ENCODE measurements around the gene FUCA2.
A peak's percentile ranks its signal among the peaks of the same experiment; 100 is the strongest.

Gene FUCA2

GRCh38 chr6:143528164-143528811, 16.8 kb upstream of the FUCA2 start:
- Histone ChIP-seq H3K4me3 (no peak overlapping the region), H3K27me3 (no peaks in the 10 kb centered on the region), H3K4me1 (peaks cover 6 to 36% (median 29%) of the 10 kb centered on the region in 10 experiments; a peak in 19 of 20 replicates), H3K36me3 (no peaks in the 10 kb centered on the region; a peak in 1 of 22 replicates), H3K9me3 (replicated peaks in 1 of 11) (peaks cover 0 to 15% (median 0%) of the 10 kb centered on the region in 11 experiments; a peak in 10 of 22 replicates), H3K27ac (peak overlapping the region in 8 of 11 experiments; percentile 20 to 56 (median 38); a peak in 13 of 22 replicates), H4K20me1 (no peaks in the 10 kb centered on the region), H3K4me2 (peak overlapping the region in 10 of 11 experiments; percentile 2 to 51 (median 18); a peak in 15 of 22 replicates), H3K9ac (peak overlapping the region in 2 of 11 experiments; percentile 3 to 14; a peak in 3 of 22 replicates)
- TF ChIP-seq Cebpa-rat (IDR thresholded peaks at IDR 0.05) = no peak

GRCh38 chr6:143527677-143528076, 16.2 kb upstream of the FUCA2 start:
- Histone ChIP-seq H3K9me3 (replicated peaks in 1 of 11) (peaks cover 0 to 17% (median 0%) of the 10 kb centered on the region in 11 experiments; a peak in 10 of 22 replicates), H3K4me3 (no peak overlapping the region), H3K9ac (no peak overlapping the region), H3K27ac (peak overlapping the region in 4 of 11 experiments; percentile 27 to 56 (median 36); a peak in 5 of 22 replicates), H3K4me2 (peak overlapping the region in 3 of 11 experiments; percentile 17 to 47 (median 30); a peak in 5 of 22 replicates), H3K36me3 (no peaks in the 10 kb centered on the region; a peak in 1 of 22 replicates), H3K27me3 (no peaks in the 10 kb centered on the region), H4K20me1 (no peaks in the 10 kb centered on the region), H3K4me1 (peaks cover 6 to 36% (median 29%) of the 10 kb centered on the region in 10 experiments; a peak in 19 of 20 replicates)
- no peak for TF ChIP-seq Cebpa-rat (IDR thresholded peaks at IDR 0.05)

GRCh38 chr6:143525356-143525755, 13.8 kb upstream of the FUCA2 start:
- Histone ChIP-seq H3K4me1 (peaks cover 6 to 36% (median 29%) of the 10 kb centered on the region in 10 experiments; a peak in 19 of 20 replicates), H3K9ac (no peak overlapping the region), H4K20me1 (no peaks in the 10 kb centered on the region), H3K27me3 (no peaks in the 10 kb centered on the region), H3K36me3 (no peaks in the 10 kb centered on the region; a peak in 1 of 22 replicates), H3K4me2 (peak overlapping the region in 8 of 11 experiments; percentile 8 to 59 (median 42); a peak in 15 of 22 replicates), H3K27ac (peak overlapping the region in 4 of 11 experiments; percentile 2 to 24 (median 12); a peak in 5 of 22 replicates), H3K9me3 (replicated peaks in 1 of 11) (peaks cover 0 to 17% (median 0%) of the 10 kb centered on the region in 11 experiments; a peak in 10 of 22 replicates), H3K4me3 (no peak overlapping the region)
- peak in 2 of 11 experiments; percentile 19; a peak in 2 of 22 replicates for TF ChIP-seq Cebpa-rat (IDR thresholded peaks at IDR 0.05)

GRCh38 chr6:143522039-143522600, 10.6 kb upstream of the FUCA2 start:
- no peak overlapping the region for H3K27ac ChIP-seq
- no peaks in the 10 kb centered on the region; a peak in 1 of 22 replicates for H3K36me3 ChIP-seq
- no peaks in the 10 kb centered on the region for H4K20me1 ChIP-seq
- no peak overlapping the region for H3K4me2 ChIP-seq
- H3K9me3 ChIP-seq (replicated peaks in 1 of 11) = peaks cover 0 to 17% (median 0%) of the 10 kb centered on the region in 11 experiments; a peak in 10 of 22 replicates
- no peak overlapping the region for H3K4me3 ChIP-seq
- peaks cover 0 to 22% (median 15%) of the 10 kb centered on the region in 10 experiments; a peak in 12 of 20 replicates for H3K4me1 ChIP-seq
- no peaks in the 10 kb centered on the region for H3K27me3 ChIP-seq
- H3K9ac ChIP-seq = no peak overlapping the region
- no peak for TF ChIP-seq Cebpa-rat (IDR thresholded peaks at IDR 0.05)

GRCh38 chr6:143517447-143517773, 5.9 kb upstream of the FUCA2 start:
- no peak for TF ChIP-seq Cebpa-rat (IDR thresholded peaks at IDR 0.05)
- H3K36me3 ChIP-seq = no peaks in the 10 kb centered on the region
- peaks cover 0 to under 1% (median 0%) of the 10 kb centered on the region in 11 experiments; a peak in 2 of 22 replicates for H3K9me3 ChIP-seq (replicated peaks in 1 of 11)
- no peak overlapping the region for H3K9ac ChIP-seq
- no peak overlapping the region for H3K4me3 ChIP-seq
- no peak overlapping the region for H3K27ac ChIP-seq
- peak overlapping the region in 3 of 11 experiments; percentile 16 to 30 (median 25); a peak in 3 of 22 replicates for H3K4me2 ChIP-seq
- H3K27me3 ChIP-seq = no peaks in the 10 kb centered on the region
- H3K4me1 ChIP-seq = peaks cover 0 to 13% (median 4%) of the 10 kb centered on the region in 10 experiments; a peak in 11 of 20 replicates
- H4K20me1 ChIP-seq = no peaks in the 10 kb centered on the region

GRCh38 chr6:143516690-143517446, 5.3 kb upstream of the FUCA2 start:
- Histone ChIP-seq H3K9ac (no peak overlapping the region), H3K27me3 (peaks cover 0 to 3% (median 2%) of the 10 kb centered on the region in 11 experiments; a peak in 15 of 22 replicates), H3K4me2 (peak overlapping the region in 5 of 11 experiments; percentile 16 to 30 (median 24); a peak in 4 of 22 replicates), H3K4me3 (no peak overlapping the region), H3K9me3 (replicated peaks in 1 of 11) (peaks cover 0 to 6% (median 4%) of the 10 kb centered on the region in 11 experiments; a peak in 16 of 22 replicates), H3K36me3 (no peaks in the 10 kb centered on the region), H3K4me1 (peaks cover 0 to 14% (median 4%) of the 10 kb centered on the region in 10 experiments; a peak in 12 of 20 replicates), H3K27ac (no peak overlapping the region), H4K20me1 (no peaks in the 10 kb centered on the region)
- TF ChIP-seq Cebpa-rat (IDR thresholded peaks at IDR 0.05) = no peak

- H3K4me3 ChIP-seq = no peak overlapping the region
- H3K36me3 ChIP-seq = no peaks in the 10 kb centered on the region
- TF ChIP-seq Cebpa-rat (IDR thresholded peaks at IDR 0.05) = no peak
- H3K9me3 ChIP-seq (replicated peaks in 1 of 11) = peaks cover 9 to 16% (median 14%) of the 10 kb centered on the region in 11 experiments; a peak in 21 of 22 replicates
- H3K4me2 ChIP-seq = no peak overlapping the region
- H4K20me1 ChIP-seq = no peaks in the 10 kb centered on the region
- H3K27me3 ChIP-seq = peaks cover 6 to 13% (median 12%) of the 10 kb centered on the region in 11 experiments; a peak in 21 of 22 replicates
- no peak overlapping the region for H3K27ac ChIP-seq
- H3K9ac ChIP-seq = no peak overlapping the region
- peaks cover 8 to 24% (median 14%) of the 10 kb centered on the region in 10 experiments; a peak in 19 of 20 replicates for H3K4me1 ChIP-seq
These were observed 4.3 kb upstream of the FUCA2 start for GRCh38 chr6:143515766-143516355.

- Histone ChIP-seq H3K4me3 (no peak overlapping the region), H3K9ac (no peak overlapping the region), H3K9me3 (replicated peaks in 1 of 11) (peaks cover 9 to 18% (median 14%) of the 10 kb centered on the region in 11 experiments; a peak in 21 of 22 replicates), H3K27ac (no peak overlapping the region), H3K4me2 (no peak overlapping the region), H4K20me1 (no peaks in the 10 kb centered on the region), H3K27me3 (peaks cover 7 to 17% (median 13%) of the 10 kb centered on the region in 11 experiments; a peak in 21 of 22 replicates), H3K36me3 (no peaks in the 10 kb centered on the region), H3K4me1 (peaks cover 8 to 26% (median 15%) of the 10 kb centered on the region in 10 experiments; a peak in 19 of 20 replicates)
- TF ChIP-seq Cebpa-rat (IDR thresholded peaks at IDR 0.05) = no peak
These were observed 3.7 kb upstream of the FUCA2 start for GRCh38 chr6:143515061-143515760.
